LNCAP (cell line): ENCODE measurements around the gene GADD45A.

ENCODE experiments used
- TF ChIP-seq, protein P1 (sequence below): fragments of 450-650 bp; IDR thresholded peaks from 2 replicates; pipeline ENCODE4 v1.5.1; 2017; ENCODE audit warnings: mild to moderate bottlenecking

GADD45A gene

DNA sequence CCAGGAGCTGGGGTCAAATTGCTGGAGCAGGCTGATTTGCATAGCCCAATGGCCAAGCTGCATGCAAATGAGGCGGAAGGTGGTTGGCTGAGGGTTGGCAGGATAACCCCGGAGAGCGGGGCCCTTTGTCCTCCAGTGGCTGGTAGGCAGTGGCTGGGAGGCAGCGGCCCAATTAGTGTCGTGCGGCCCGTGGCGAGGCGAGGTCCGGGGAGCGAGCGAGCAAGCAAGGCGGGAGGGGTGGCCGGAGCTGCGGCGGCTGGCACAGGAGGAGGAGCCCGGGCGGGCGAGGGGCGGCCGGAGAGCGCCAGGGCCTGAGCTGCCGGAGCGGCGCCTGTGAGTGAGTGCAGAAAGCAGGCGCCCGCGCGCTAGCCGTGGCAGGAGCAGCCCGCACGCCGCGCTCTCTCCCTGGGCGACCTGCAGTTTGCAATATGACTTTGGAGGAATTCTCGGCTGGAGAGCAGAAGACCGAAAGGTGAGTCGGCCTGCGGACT lies at the start of gene GADD45A:
Gene GADD45A, plus strand, starts transcription at position 135 of the 491 bp plus-strand sequence. Its CDS starts 294 bp downstream, at position 429.
- TF ChIP-seq, protein P1, sequence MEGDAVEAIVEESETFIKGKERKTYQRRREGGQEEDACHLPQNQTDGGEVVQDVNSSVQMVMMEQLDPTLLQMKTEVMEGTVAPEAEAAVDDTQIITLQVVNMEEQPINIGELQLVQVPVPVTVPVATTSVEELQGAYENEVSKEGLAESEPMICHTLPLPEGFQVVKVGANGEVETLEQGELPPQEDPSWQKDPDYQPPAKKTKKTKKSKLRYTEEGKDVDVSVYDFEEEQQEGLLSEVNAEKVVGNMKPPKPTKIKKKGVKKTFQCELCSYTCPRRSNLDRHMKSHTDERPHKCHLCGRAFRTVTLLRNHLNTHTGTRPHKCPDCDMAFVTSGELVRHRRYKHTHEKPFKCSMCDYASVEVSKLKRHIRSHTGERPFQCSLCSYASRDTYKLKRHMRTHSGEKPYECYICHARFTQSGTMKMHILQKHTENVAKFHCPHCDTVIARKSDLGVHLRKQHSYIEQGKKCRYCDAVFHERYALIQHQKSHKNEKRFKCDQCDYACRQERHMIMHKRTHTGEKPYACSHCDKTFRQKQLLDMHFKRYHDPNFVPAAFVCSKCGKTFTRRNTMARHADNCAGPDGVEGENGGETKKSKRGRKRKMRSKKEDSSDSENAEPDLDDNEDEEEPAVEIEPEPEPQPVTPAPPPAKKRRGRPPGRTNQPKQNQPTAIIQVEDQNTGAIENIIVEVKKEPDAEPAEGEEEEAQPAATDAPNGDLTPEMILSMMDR, result no peak

- TF ChIP-seq, protein P1, result no peak
These were observed 48.9 kb upstream of the GADD45A start for GRCh38 chr1:67636146-67636545.

DNA sequence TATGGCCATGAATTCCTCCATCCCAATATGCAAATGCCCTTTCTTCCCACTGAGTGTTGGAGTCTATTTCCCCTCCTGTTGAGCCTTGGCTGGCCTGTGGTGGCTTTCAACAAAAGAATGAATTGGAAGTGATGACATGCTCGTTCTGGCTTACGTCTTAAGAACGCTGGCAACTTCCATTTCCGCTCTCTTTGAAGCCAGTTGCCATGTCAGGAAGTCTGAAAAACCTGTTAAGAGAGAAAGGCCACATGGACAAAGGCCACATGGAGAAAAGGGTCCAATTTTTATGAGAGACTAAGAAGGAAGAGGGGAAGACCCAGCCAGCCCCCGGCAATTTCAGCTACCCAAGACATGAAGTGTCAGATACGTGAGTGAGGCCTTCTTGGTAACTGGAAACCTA lies 45.6 kb upstream of the GADD45A start:
- TF ChIP-seq, protein P1, result no peak

GRCh38 chr1:67642629-67643028 lies 42.4 kb upstream of the GADD45A start:
- TF ChIP-seq, protein P1, result no peak

DNA sequence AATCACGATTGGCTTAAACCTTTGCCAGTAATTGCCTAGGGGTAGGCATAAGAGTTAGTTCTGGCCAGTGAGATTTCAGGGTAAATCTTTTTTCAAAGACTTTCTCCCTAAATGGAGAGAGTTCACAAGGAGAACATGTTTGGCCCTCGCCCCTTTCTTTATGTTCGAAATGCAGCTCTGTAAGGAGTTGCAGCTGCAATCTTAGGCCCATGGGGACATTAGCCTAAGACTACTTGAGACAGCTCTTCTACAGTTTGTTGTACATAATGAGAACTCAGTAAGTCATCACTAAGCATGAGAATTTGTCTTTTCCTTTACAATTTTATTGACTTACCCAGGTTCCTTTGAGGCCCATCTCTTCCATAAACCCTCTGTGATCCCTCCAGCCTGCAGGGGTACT lies 40.4 kb upstream of the GADD45A start:
- TF ChIP-seq, protein P1, result no peak

GRCh38 chr1:67645495-67646144 lies 39.4 kb upstream of the GADD45A start:
- TF ChIP-seq, protein P1, result no peak

GRCh38 chr1:67646145-67647035 lies 38.6 kb upstream of the GADD45A start:
- TF ChIP-seq, protein P1, result no peak
